Heart left ventricle (tissue), 16 donors: Measurements from ENCODE around the gene SLC9A9. TPM values are rescaled to one million over a fixed set of nuclear protein-coding genes. Genes with fewer than 3 reads are reported as not detected.
"Not testable (repeated sequence)": the region's sequence is repeated elsewhere in the genome, so short reads cannot be mapped to it uniquely, and the experiment has no call there.

Experiments
- ATAC-seq, 4 donors: fragments of 200-7000 bp; cut with Tn5 transposase; one replicate each; pipeline ENCODE4 v1.9.1; 2020 to 2022; ENCODE audit warnings: moderate library complexity in 4 of 4, mild to moderate bottlenecking in 3 of 4, moderate number of reproducible peaks in 1 of 4
- DNase-seq, 5 donors: peaks; one replicate each; pipeline ENCODE4 v3.0.0-alpha.2; 2020
- H3K27ac ChIP-seq, 12 donors: fragments of 200-600 bp; sonication (generic) in 4 of 12; one replicate each; pipeline versions ENCODE4 v1.5.0 to v1.8.0; 2016 to 2022; ENCODE audit warnings: mild to moderate bottlenecking in 2 of 12
- H3K27me3 ChIP-seq, 9 donors: fragments of 200-600 bp; sonication (generic) in 2 of 9; one replicate each; pipeline versions ENCODE4 v1.5.1 to v1.8.0; 2016 to 2022; ENCODE audit warnings: mild to moderate bottlenecking in 3 of 9
- H3K36me3 ChIP-seq, 9 donors: fragments of 200-600 bp; sonication (generic) in 2 of 9; one replicate each; pipeline versions ENCODE4 v1.5.0 to v1.8.0; 2018 to 2022; ENCODE audit warnings: mild to moderate bottlenecking in 2 of 9
- H3K4me1 ChIP-seq, 12 donors: fragments of 200-600 bp; sonication (generic) in 4 of 12; one replicate each; pipeline versions ENCODE4 v1.5.0 to v1.8.0; 2016 to 2022; ENCODE audit warnings: mild to moderate bottlenecking in 3 of 12
- H3K4me3 ChIP-seq, 12 donors: fragments of 200-600 bp; sonication (generic) in 4 of 12; one replicate each; pipeline versions ENCODE4 v1.5.0 to v1.8.0; 2017 to 2022; ENCODE audit warnings: mild to moderate bottlenecking in 9 of 12, moderate library complexity in 4 of 12
- H3K9me3 ChIP-seq, 12 donors: fragments of 200-600 bp; sonication (generic) in 4 of 12; one replicate each; pipeline versions ENCODE4 v1.5.0 to v1.8.0; 2016 to 2022; ENCODE audit warnings: mild to moderate bottlenecking in 1 of 12
- CTCF ChIP-seq, 12 donors: fragments of 200-600 bp; sonication (generic) in 4 of 12; IDR thresholded peaks; one replicate each; pipeline versions ENCODE4 v1.5.0 to v1.8.0; 2018 to 2022; ENCODE audit warnings: antibody characterized with exemption in 12 of 12, mild to moderate bottlenecking in 5 of 12
- POLR2A ChIP-seq, 2 donors: fragments of 450-650 bp; IDR thresholded peaks; one replicate each; pipeline ENCODE4 v1.6.1; 2017; ENCODE audit warnings: antibody characterized with exemption in 2 of 2, mild to moderate bottlenecking in 2 of 2, moderate library complexity in 2 of 2
- WGBS, 4 donors: extraction: QIAGEN DNeasy Blood & Tissue Kit in 2 of 4; methylation state at CpG; one replicate each; pipeline versions ENCODE4 v1.1.5 to v1.1.7; 2013 to 2018; 5-methylcytosine and 5-hydroxymethylcytosine counted together
- intact Hi-C, 10 donors: fragments of 100-400 bp; cut with DNase I; formaldehyde crosslinking; loops; one replicate each; pipeline versions ENCODE4 v1.11.1 to v1.14.2; 2022
- polyA plus RNA-seq, 2 donors: library from polyadenylated mRNA; stranded (reverse); fragments of 200-250 nt; gene quantifications; one replicate each; pipeline ENCODE4 v1.2.3, GENCODE V29; 2013
- total RNA-seq, 9 donors: library from RNA; depleted of rRNA in 2 of 9; stranded (reverse); fragments of >200 nt in 2 of 9; fragmentation: NEBNext Ultra II Directional in 3 of 9; extraction: Animal tissue kit (Norgen Biotek cat#: 25700) in 3 of 9; gene quantifications; one replicate each; pipeline versions ENCODE4 v1.1.0 to v1.2.4, GENCODE V29; 2016 to 2023
- donor health status: ischemic (EF 13 %, LVEDD 7.1; RV severe dilation, severe dysfunction).
- donor health status: healthy with polysubstance abuse.
- donor health status: DM: no; HTN: yes; CAD: no.
- donor health status: DM: no; HTN: no; CAD: no.
- donor health status: ischemic (EF 25% LVEDD 6.9; RV normal size, moderate dysfunction).
- donor health status: ischemic (EF 25% LVEDD 5.7; RV mildly dilated, moderate dysfunction).
- donor health status: healthy.
- donor health status: DM: yes; HTN: yes; CAD: no.
- donor health status: ischemic (EF 35%, LVEDD 5.7; RV mildly dilated, moderate dysfunction).
- donor health status: nonischemic (EF 11% LVEDD 7.7; RV severe dilation, severe dysfunction).
- donor health status: DM: yes; HTN: yes; CAD: no.
- donor health status: PGD.
- donor health status: ischemic (EF 29% LVEDD 5.4; RV normal size, mild dysfunction).
- donor health status: nonischemic (EF 23%, LVEDD 6.1; RV moderate dilation, normal function).

The SLC9A9 gene
- total and polyA plus RNA-seq, 11 donors, result 0.76 to 17.5 (median 3.3) TPM

- H3K9me3 ChIP-seq, result no peaks in the 10 kb centered on the region
- ATAC-seq (no peak), DNase-seq (no peak)
- intact Hi-C loops, result no loop called here
- WGBS, 4 donors, result 94 to 98% (median 96%) methylated on average over 2 of the region's 2 CpGs
- no peak overlapping the region for H3K27ac ChIP-seq
- no peak overlapping the region for H3K4me3 ChIP-seq
- TF ChIP-seq CTCF (IDR thresholded peaks at IDR 0.05) (no peak), POLR2A (IDR thresholded peaks at IDR 0.05) (no peak)
- H3K27me3 ChIP-seq, result no peaks in the 10 kb centered on the region
- no peaks in the 10 kb centered on the region for H3K36me3 ChIP-seq
- no peaks in the 10 kb centered on the region for H3K4me1 ChIP-seq
Measured at GRCh38 chr3:143280984-143281383, 567.3 kb downstream of the SLC9A9 start.

- H3K27me3 ChIP-seq, DNase-seq, H3K27ac ChIP-seq, H3K4me3 ChIP-seq, H3K9me3 ChIP-seq, H3K36me3 ChIP-seq, ATAC-seq, intact Hi-C loops, H3K4me1 ChIP-seq: not testable (repeated sequence)
- WGBS, 4 donors, result 94 to 98% (median 97%) methylated on average over 5 of the region's 5 CpGs
Measured at GRCh38 chr3:143279567-143279966, 568.7 kb downstream of the SLC9A9 start.

- WGBS, 4 donors, result 80 to 94% (median 82%) methylated on average over 1 of the region's 1 CpG
- intact Hi-C loops, result no loop called here
Measured at GRCh38 chr3:143278721-143279120, 569.5 kb downstream of the SLC9A9 start.

GRCh38 chr3:143277531-143277930 lies 570.7 kb downstream of the SLC9A9 start:
- no peak for TF ChIP-seq POLR2A (IDR thresholded peaks at IDR 0.05)
- TF ChIP-seq CTCF (IDR thresholded peaks at IDR 0.05), result no peak
- DNase-seq (no peak), ATAC-seq (no peak)
- no peak overlapping the region for H3K27ac ChIP-seq
- H3K4me3 ChIP-seq, result no peak overlapping the region
- intact Hi-C loops, result no loop called here
- H3K4me1 ChIP-seq, result no peaks in the 10 kb centered on the region
- H3K27me3 ChIP-seq, result no peaks in the 10 kb centered on the region
- no peaks in the 10 kb centered on the region for H3K36me3 ChIP-seq
- 91 to 96% (median 95%) methylated on average over 2 of the region's 2 CpGs for WGBS, 4 donors
- no peaks in the 10 kb centered on the region for H3K9me3 ChIP-seq

More at GRCh38 chr3:143278721-143279120, 569.5 kb downstream of the SLC9A9 start:
- no peak for ATAC-seq
- no peak for TF ChIP-seq CTCF (IDR thresholded peaks at IDR 0.05)
- DNase-seq, result no peak
- no peak overlapping the region for H3K27ac ChIP-seq
- H3K4me1 ChIP-seq, result no peaks in the 10 kb centered on the region
- H3K36me3 ChIP-seq, result no peaks in the 10 kb centered on the region
- H3K9me3 ChIP-seq, result no peaks in the 10 kb centered on the region
- no peak overlapping the region for H3K4me3 ChIP-seq
- no peaks in the 10 kb centered on the region for H3K27me3 ChIP-seq

- Histone ChIP-seq H3K9me3 (no peaks in the 10 kb centered on the region), H3K27me3 (no peaks in the 10 kb centered on the region), H3K4me3 (no peak overlapping the region), H3K36me3 (no peaks in the 10 kb centered on the region), H3K27ac (no peak overlapping the region), H3K4me1 (no peaks in the 10 kb centered on the region)
- TF ChIP-seq POLR2A (IDR thresholded peaks at IDR 0.05), result no peak
- ATAC-seq (no peak), DNase-seq (no peak)
- intact Hi-C loops, result no loop called here
Measured at GRCh38 chr3:143276592-143276991, 571.7 kb downstream of the SLC9A9 start.
